ENCODE data around the gene RTN4R. TPM values are rescaled to one million over a fixed set of nuclear protein-coding genes. Genes with fewer than 3 reads are reported as not detected.

RTN4R gene
- total RNA-seq (2022; extraction: Qiagen RNA extraction): 6.7 to 13.7 TPM (median 12.4 TPM) in 5 replicates

DNA sequence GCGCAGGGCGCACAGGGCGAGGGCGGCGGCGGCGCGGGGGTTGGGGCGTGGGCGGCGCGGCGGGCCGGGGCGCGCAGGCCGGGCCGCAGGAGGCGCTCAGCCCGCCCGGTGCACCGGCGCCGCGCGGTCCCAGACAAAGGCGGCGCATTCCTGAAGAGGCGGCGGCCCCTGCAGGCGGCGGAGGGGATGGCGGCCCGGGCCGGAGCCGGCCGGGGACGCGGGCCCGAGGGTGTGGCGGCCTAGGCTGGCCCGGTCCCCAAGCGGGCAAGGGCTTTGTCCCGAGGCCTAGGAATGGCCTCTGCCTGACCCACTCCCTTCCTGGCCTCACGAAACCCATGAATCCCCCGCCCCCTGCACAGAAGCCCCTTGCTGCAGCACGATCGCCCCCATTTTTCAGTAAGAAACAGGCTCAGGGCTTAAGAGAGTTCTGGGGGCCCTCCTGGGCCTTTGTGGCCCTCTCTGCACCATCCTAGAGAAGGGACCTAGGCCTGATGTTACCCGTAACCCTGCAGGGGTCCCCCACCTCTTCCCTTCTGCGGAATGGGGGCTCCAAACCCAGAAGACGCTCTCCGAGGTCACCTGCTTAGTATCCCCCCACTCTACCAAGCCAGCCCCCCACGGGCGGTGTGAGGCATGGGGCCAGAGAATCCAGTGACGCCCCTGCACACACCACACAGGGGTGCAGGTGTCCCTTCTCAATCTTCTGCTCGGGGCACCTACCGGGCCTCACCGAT is at the start of gene RTN4R:
Gene RTN4R, minus strand, starts transcription at position 40 of the 734 bp plus-strand sequence. CDS start 226 bp downstream, outside the sequence.

Other genes starting within 250 kb of the RTN4R start
- 10.7 to 14.9 TPM (median 14.2 TPM) in 5 replicates for gene TANGO2, start 247.2 kb downstream of the RTN4R start, total RNA-seq (2022; extraction: Qiagen RNA extraction)
- gene DGCR8, start 188.1 kb downstream of the RTN4R start, total RNA-seq (2022; extraction: Qiagen RNA extraction): 15.6 to 21.8 TPM (median 20.6 TPM) in 5 replicates
- 265 to 291 TPM (median 269 TPM) in 5 replicates for gene RANBP1, start 152.2 kb downstream of the RTN4R start, total RNA-seq (2022; extraction: Qiagen RNA extraction)
- 16.7 to 25.1 TPM (median 23.2 TPM) in 5 replicates for gene TRMT2A, start 151.1 kb downstream of the RTN4R start, total RNA-seq (2022; extraction: Qiagen RNA extraction)
- gene ZDHHC8, start 136.5 kb downstream of the RTN4R start, total RNA-seq (2022; extraction: Qiagen RNA extraction): 20.0 to 41.2 TPM (median 35.8 TPM) in 5 replicates
- gene CCDC188, start 117.3 kb downstream of the RTN4R start, total RNA-seq (2022; extraction: Qiagen RNA extraction): not detected in 5 replicates
- 27.0 to 41.2 TPM (median 39.8 TPM) in 5 replicates for gene DGCR6L, start 51.7 kb upstream of the RTN4R start, total RNA-seq (2022; extraction: Qiagen RNA extraction)
- 5.8 to 7.7 TPM (median 7.1 TPM) in 5 replicates for gene ZNF74, start 125.8 kb upstream of the RTN4R start, total RNA-seq (2022; extraction: Qiagen RNA extraction)
- 0.73 to 1.2 TPM (median 0.82 TPM) in 5 replicates for gene SCARF2, start 169.5 kb upstream of the RTN4R start, total RNA-seq (2022; extraction: Qiagen RNA extraction)
- gene KLHL22, start 227.5 kb upstream of the RTN4R start, total RNA-seq (2022; extraction: Qiagen RNA extraction): 8.2 to 11.3 TPM (median 10.3 TPM) in 5 replicates
- 49.5 to 75.3 TPM (median 66.2 TPM) in 5 replicates for gene MED15, start 239.3 kb upstream of the RTN4R start, total RNA-seq (2022; extraction: Qiagen RNA extraction)

All from A549 treated with dexamethasone at 1 μM for 4 hours (cell line).